Esophagus muscularis mucosa (tissue), 4 donors: ENCODE data around the gene EML2.

ENCODE experiments used
- EP300 ChIP-seq: sonication (generic); formaldehyde crosslinking; IDR thresholded peaks from one replicate; pipeline ENCODE4 v1.6.1; 2017; ENCODE audit warnings: antibody characterized with exemption
- POLR2A ChIP-seq: fragments of 450-650 bp; IDR thresholded peaks from one replicate; pipeline ENCODE4 v1.6.1; 2017; ENCODE audit warnings: antibody characterized with exemption, moderate library complexity, mild to moderate bottlenecking, low read depth
- TF ChIP-seq, protein P1 (sequence below), 3 experiments: fragments of 200-600 bp in 2 of 3; fragments of 450-650 bp in 1 of 3; sonication (generic) in 2 of 3; IDR thresholded peaks; one replicate each; pipeline ENCODE4 v1.5.1; 2017 to 2019; ENCODE audit warnings: antibody characterized with exemption in 3 of 3, mild to moderate bottlenecking in 2 of 3, moderate library complexity in 1 of 3

DNA sequence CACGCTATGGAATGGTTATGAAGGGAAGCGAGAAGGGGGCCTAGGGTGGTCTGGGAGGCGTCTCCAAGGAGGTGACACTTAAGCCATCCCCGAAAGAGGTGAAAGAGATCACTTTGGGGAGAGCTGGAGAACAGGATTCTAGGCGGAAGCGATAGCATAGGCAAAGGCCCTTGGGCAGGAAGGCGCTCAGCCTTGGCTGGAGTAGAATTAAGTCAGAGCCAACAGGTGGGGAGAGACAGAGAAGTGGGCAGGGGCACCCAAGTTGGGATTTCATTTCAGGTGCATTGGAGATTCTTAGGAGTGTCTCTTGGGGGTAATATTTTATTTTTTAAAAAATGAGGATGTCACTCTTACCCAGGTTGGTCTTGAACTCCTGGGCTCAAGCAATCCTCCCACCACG is 42.9 kb upstream of the EML2 start:
- TF ChIP-seq, protein P1, sequence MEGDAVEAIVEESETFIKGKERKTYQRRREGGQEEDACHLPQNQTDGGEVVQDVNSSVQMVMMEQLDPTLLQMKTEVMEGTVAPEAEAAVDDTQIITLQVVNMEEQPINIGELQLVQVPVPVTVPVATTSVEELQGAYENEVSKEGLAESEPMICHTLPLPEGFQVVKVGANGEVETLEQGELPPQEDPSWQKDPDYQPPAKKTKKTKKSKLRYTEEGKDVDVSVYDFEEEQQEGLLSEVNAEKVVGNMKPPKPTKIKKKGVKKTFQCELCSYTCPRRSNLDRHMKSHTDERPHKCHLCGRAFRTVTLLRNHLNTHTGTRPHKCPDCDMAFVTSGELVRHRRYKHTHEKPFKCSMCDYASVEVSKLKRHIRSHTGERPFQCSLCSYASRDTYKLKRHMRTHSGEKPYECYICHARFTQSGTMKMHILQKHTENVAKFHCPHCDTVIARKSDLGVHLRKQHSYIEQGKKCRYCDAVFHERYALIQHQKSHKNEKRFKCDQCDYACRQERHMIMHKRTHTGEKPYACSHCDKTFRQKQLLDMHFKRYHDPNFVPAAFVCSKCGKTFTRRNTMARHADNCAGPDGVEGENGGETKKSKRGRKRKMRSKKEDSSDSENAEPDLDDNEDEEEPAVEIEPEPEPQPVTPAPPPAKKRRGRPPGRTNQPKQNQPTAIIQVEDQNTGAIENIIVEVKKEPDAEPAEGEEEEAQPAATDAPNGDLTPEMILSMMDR (IDR thresholded peaks at IDR 0.05) = no peak
- TF ChIP-seq EP300 = no peak
- TF ChIP-seq POLR2A = no peak
